PFSK-1 (cell line): ENCODE data around the gene ANKRD40.

Experiments
- FOXP2 ChIP-seq: optimal IDR thresholded peaks from 2 replicates; pipeline ENCODE3; 2011; ENCODE audit warnings: borderline replicate concordance, control low read depth, inconsistent platforms; ENCODE audit not compliant: insufficient read depth; ENCODE audit errors: extremely low read length, extremely low read depth
- POLR2AphosphoS5 ChIP-seq: IDR thresholded peaks from 2 replicates; pipeline ENCODE4 v1.6.1; 2012; ENCODE audit warnings: low read depth, mild to moderate bottlenecking, control low read depth, low read length, moderate library complexity
- REST ChIP-seq, 2 experiments: IDR thresholded peaks; 2 replicates each; pipeline versions ENCODE4 v1.6.1 to v1.8.0; 2011 to 2012; ENCODE audit warnings: low read depth in 2 of 2, low read length in 2 of 2, control low read depth in 1 of 2, inconsistent platforms in 1 of 2, mild to moderate bottlenecking in 1 of 2, moderate library complexity in 1 of 2; ENCODE audit not compliant: insufficient read depth in 1 of 2
- SIN3A ChIP-seq: IDR thresholded peaks from 2 replicates; pipeline ENCODE4 v1.6.1; 2012; ENCODE audit warnings: mild to moderate bottlenecking, low read length, moderate library complexity, borderline replicate concordance; ENCODE audit not compliant: insufficient read depth
- TAF1 ChIP-seq: IDR thresholded peaks from 2 replicates; pipeline ENCODE4 v1.6.1; 2012; ENCODE audit warnings: low read length, control low read depth, borderline replicate concordance; ENCODE audit not compliant: insufficient read depth

GRCh38 chr17:50660887-50661345 lies 46.8 kb downstream of the ANKRD40 start:
- TF ChIP-seq REST (IDR thresholded peaks at IDR 0.05; ENCODE audit: insufficient read depth in 1 of 2, low read depth in 2 of 2, low read length in 2 of 2) (no peak), TAF1 (no peak), SIN3A (no peak), POLR2AphosphoS5 (no peak), FOXP2 (no peak)
